SK-N-SH (cell line): ENCODE measurements around the gene CACNA1D. TPM values are rescaled to one million over a fixed set of nuclear protein-coding genes. Genes with fewer than 3 reads are reported as not detected.

Source experiments
- CTCF ChIA-PET: fragments of 300-600, 350-600 bp; formaldehyde crosslinking; extraction: SDS; loops from one replicate; lab custom pipeline; 2021; lab: Yijun Ruan, JAX
- POLR2A ChIA-PET: fragments of 350-600 bp; sonication (Branson Sonifier 250); formaldehyde crosslinking; extraction: SDS; loops from one replicate; lab custom pipeline; 2020; ENCODE audit warnings: antibody characterized with exemption, inconsistent platforms; lab: Yijun Ruan, JAX
- DNase-seq: peaks from one replicate; pipeline ENCODE4 v3.0.0; 2012
- H2AFZ ChIP-seq: fragments of 200-600 bp; sonication (generic); 2 replicates; pipeline ENCODE4 v1.8.1; 2016; ENCODE audit warnings: antibody characterized with exemption, mild to moderate bottlenecking, low read depth
- H3F3A ChIP-seq: fragments of 200-600 bp; sonication (generic); replicated peaks from 2 replicates; pipeline ENCODE3; 2016; ENCODE audit warnings: antibody characterized with exemption, mild to moderate bottlenecking; ENCODE audit not compliant: insufficient read depth
- H3K27ac ChIP-seq, 2 experiments: fragments of 200-500 bp in 1 of 2; fragments of 200-600 bp in 1 of 2; sonication (Bioruptor generic) in 1 of 2; sonication (generic), shearing (Covaris generic) in 1 of 2; 2 replicates each; pipeline versions ENCODE4 v1.5.1 to v1.6.1; 2014 to 2016; ENCODE audit warnings: low read depth in 2 of 2, inconsistent platforms in 1 of 2, low read length in 1 of 2, mild to moderate bottlenecking in 1 of 2, mixed read lengths in 1 of 2
- H3K27me3 ChIP-seq: fragments of 200-600 bp; sonication (generic), shearing (Covaris generic); 2 replicates; pipeline ENCODE4 v1.6.1; 2016; ENCODE audit warnings: mixed run types; ENCODE audit not compliant: insufficient read depth
- H3K36me3 ChIP-seq, 2 experiments: fragments of 200-500 bp in 1 of 2; fragments of 200-600 bp in 1 of 2; sonication (Bioruptor generic) in 1 of 2; sonication (generic) in 1 of 2; replicated peaks in 1 of 2; 2 replicates each; pipeline versions ENCODE3 to v1.5.1; 2014 to 2016; ENCODE audit warnings: low read length in 1 of 2, mild to moderate bottlenecking in 1 of 2; ENCODE audit not compliant: insufficient read depth in 2 of 2, control insufficient read depth in 1 of 2
- H3K4me1 ChIP-seq, 2 experiments: fragments of 200-500 bp in 1 of 2; fragments of 200-600 bp in 1 of 2; sonication (Bioruptor generic) in 1 of 2; sonication (generic), shearing (Covaris generic) in 1 of 2; 2 replicates each; pipeline versions ENCODE4 v1.5.1 to v1.6.1; 2014 to 2016; ENCODE audit warnings: low read depth in 1 of 2, low read length in 1 of 2, mixed run types in 1 of 2; ENCODE audit not compliant: insufficient read depth in 2 of 2, control insufficient read depth in 1 of 2
- H3K4me2 ChIP-seq: fragments of 200-600 bp; sonication (generic), shearing (Covaris generic); 2 replicates; pipeline ENCODE4 v1.6.1; 2017; ENCODE audit warnings: mixed run types
- H3K4me3 ChIP-seq, 2 experiments: fragments of 200-500 bp in 1 of 2; fragments of 200-600 bp in 1 of 2; sonication (Bioruptor generic) in 1 of 2; sonication (generic), shearing (Covaris generic) in 1 of 2; 2 replicates each; pipeline versions ENCODE4 v1.5.1 to v1.8.1; 2014 to 2016; ENCODE audit warnings: low read depth in 2 of 2, inconsistent platforms in 1 of 2, low read length in 1 of 2, mild to moderate bottlenecking in 1 of 2, mixed read lengths in 1 of 2, moderate library complexity in 1 of 2
- H3K79me2 ChIP-seq: fragments of 200-600 bp; sonication (generic); 2 replicates; pipeline ENCODE4 v1.8.1; 2017; ENCODE audit warnings: mild to moderate bottlenecking; ENCODE audit not compliant: insufficient read depth
- H3K9ac ChIP-seq: fragments of 200-600 bp; sonication (generic); 2 replicates; pipeline ENCODE4 v1.6.1; 2017; ENCODE audit warnings: mixed run types
- H3K9me2 ChIP-seq: fragments of 200-600 bp; sonication (generic); 2 replicates; pipeline ENCODE4 v1.6.1; 2017; ENCODE audit warnings: mixed run types
- H3K9me3 ChIP-seq: fragments of 200-600 bp; sonication (generic); 2 replicates; pipeline ENCODE4 v1.6.1; 2017; ENCODE audit warnings: mixed run types, mild to moderate bottlenecking, moderate library complexity
- H4K20me1 ChIP-seq: fragments of 200-600 bp; sonication (generic); 2 replicates; pipeline ENCODE4 v1.6.1; 2017; ENCODE audit warnings: mild to moderate bottlenecking, mixed run types; ENCODE audit not compliant: insufficient read depth
- CHD2 ChIP-seq: fragments of 150-350 bp; IDR thresholded peaks from 2 replicates; pipeline ENCODE4 v1.6.1; 2018; ENCODE audit warnings: low read length; ENCODE audit not compliant: partially characterized antibody
- ELF1 ChIP-seq: IDR thresholded peaks from 2 replicates; pipeline ENCODE4 v1.4.0; 2012
- EZH2phosphoT487 ChIP-seq: fragments of 200-600 bp; sonication (generic); IDR thresholded peaks from 2 replicates; pipeline ENCODE4 v1.6.1; 2017; ENCODE audit warnings: low read depth, mixed run types, mild to moderate bottlenecking, antibody characterized with exemption, moderate library complexity, borderline replicate concordance
- FOXM1 ChIP-seq: IDR thresholded peaks from 2 replicates; pipeline ENCODE4 v1.4.0; 2012; ENCODE audit warnings: low read depth, mild to moderate bottlenecking
- IRF3 ChIP-seq: fragments of 150-350 bp; IDR thresholded peaks from 2 replicates; pipeline ENCODE4 v1.6.1; 2016; ENCODE audit warnings: mild to moderate bottlenecking, low read depth, low read length
- JUND ChIP-seq: IDR thresholded peaks from 2 replicates; pipeline ENCODE4 v1.4.0; 2012
- MAX ChIP-seq: IDR thresholded peaks from 2 replicates; pipeline ENCODE4 v1.4.0; 2012; ENCODE audit warnings: low read depth
- MEF2A ChIP-seq: IDR thresholded peaks from 2 replicates; pipeline ENCODE4 v1.4.0; 2012; ENCODE audit warnings: low read depth, borderline replicate concordance
- NRF1 ChIP-seq: IDR thresholded peaks from 2 replicates; pipeline ENCODE4 v1.6.1; 2012; ENCODE audit warnings: low read depth, mild to moderate bottlenecking, low read length
- POLR2AphosphoS5 ChIP-seq: IDR thresholded peaks from 2 replicates; pipeline ENCODE4 v1.6.1; 2012; ENCODE audit warnings: low read depth, low read length
- RAD21 ChIP-seq: IDR thresholded peaks from 2 replicates; pipeline ENCODE4 v1.6.1; 2012; ENCODE audit warnings: mild to moderate bottlenecking, low read length
- RCOR1 ChIP-seq: fragments of 150-350 bp; IDR thresholded peaks from 2 replicates; pipeline ENCODE4 v1.6.1; 2017; ENCODE audit warnings: antibody characterized with exemption, low read length
- RXRA ChIP-seq: IDR thresholded peaks from 2 replicates; pipeline ENCODE4 v1.4.0; 2012; ENCODE audit warnings: low read depth, mild to moderate bottlenecking, borderline replicate concordance
- SMC3 ChIP-seq: IDR thresholded peaks from 2 replicates; pipeline ENCODE4 v1.6.1; 2012; ENCODE audit warnings: low read depth, low read length, improper control_type of control experiment
- TEAD4 ChIP-seq: IDR thresholded peaks from 2 replicates; pipeline ENCODE4 v1.4.0; 2012; ENCODE audit warnings: mild to moderate bottlenecking, borderline replicate concordance; ENCODE audit not compliant: insufficient read depth
- USF1 ChIP-seq: IDR thresholded peaks from 2 replicates; pipeline ENCODE4 v1.4.0; 2012; ENCODE audit warnings: low read depth, borderline replicate concordance
- ZBTB33 ChIP-seq: IDR thresholded peaks from 2 replicates; pipeline ENCODE4 v1.4.0; 2012; ENCODE audit warnings: low read depth, borderline replicate concordance
- WGBS: methylation state at CpG from one replicate; pipeline ENCODE4 v1.1.6; 2017; ENCODE audit warnings: low lambda C conversion rate; 5-methylcytosine and 5-hydroxymethylcytosine counted together
- polyA plus RNA-seq, 3 experiments: library from polyadenylated mRNA; depleted of rRNA; stranded (reverse); fragments of >200 nt; gene quantifications; 2 replicates each; pipeline ENCODE4 v1.2.3, GENCODE V29; 2012

CACNA1D gene
- polyA plus RNA-seq, 1 of the 3 experiments (the other 2 are of a cell fraction), result 0.12 TPM

- no peaks in the 10 kb centered on the region for H4K20me1 ChIP-seq
- no peak overlapping the region for H3K9ac ChIP-seq
- H3K4me1 ChIP-seq, result peaks cover 0 to 29% of the 10 kb centered on the region in 2 experiments; a peak in 1 of 4 replicates
- H3K36me3 ChIP-seq, result no peaks in the 10 kb centered on the region
- H3K4me2 ChIP-seq, result peak overlapping the region; percentile 66; the same call in 1 of the 2 replicates
- no peaks in the 10 kb centered on the region for H3K9me3 ChIP-seq
- H3K27me3 ChIP-seq, result peaks cover 43% of the 10 kb centered on the region
- 42% methylated on average over 47 of the region's 57 CpGs for WGBS
- H2AFZ ChIP-seq, result no peak overlapping the region
- no peaks in the 10 kb centered on the region for H3K9me2 ChIP-seq
- H3K79me2 ChIP-seq, result no peaks in the 10 kb centered on the region
- H3K27ac ChIP-seq, result no peak overlapping the region; a peak in 1 of 4 replicates
- ChIA-PET POLR2A (interaction anchor here (1.0 kb wide), 1 partner anchor 162 kb away, joined by 3 read pairs; no protein-coding TSS in a partner anchor), CTCF (interaction anchor here (1.5 kb wide), 1 partner anchor 18 kb away, joined by 4 read pairs; no protein-coding TSS in a partner anchor)
- TF ChIP-seq ELF1, result no peak
- TF ChIP-seq CHD2, result no peak
- peak overlapping the region in 1 of 2 experiments; percentile 49; a peak in 1 of 4 replicates for H3K4me3 ChIP-seq
- peak; percentile 65 for DNase-seq
- peaks cover 3% of the 10 kb centered on the region for H3F3A ChIP-seq
Observed at GRCh38 chr3:53495520-53496391, 1.3 kb downstream of the CACNA1D start.

- DNase-seq, result no peak
- 85% methylated on average over 2 of the region's 2 CpGs for WGBS
- H2AFZ ChIP-seq, result no peak overlapping the region
- H4K20me1 ChIP-seq, result no peaks in the 10 kb centered on the region
- H3K9me2 ChIP-seq, result no peaks in the 10 kb centered on the region
- ChIA-PET CTCF (no interaction called here), POLR2A (interaction anchor here (1.0 kb wide), 1 partner anchor 162 kb away, joined by 3 read pairs; no protein-coding TSS in a partner anchor)
- no peak for TF ChIP-seq MEF2A
- no peak for TF ChIP-seq RCOR1
- TF ChIP-seq RXRA, result no peak
- TF ChIP-seq JUND, result no peak
- TF ChIP-seq RAD21, result no peak
- no peak overlapping the region for H3K4me2 ChIP-seq
- no peaks in the 10 kb centered on the region for H3K36me3 ChIP-seq
- H3K4me1 ChIP-seq, result peaks cover 0 to 35% of the 10 kb centered on the region in 2 experiments; a peak in 1 of 4 replicates
- no peaks in the 10 kb centered on the region for H3K79me2 ChIP-seq
- peaks cover 3% of the 10 kb centered on the region for H3F3A ChIP-seq
- peaks cover 43% of the 10 kb centered on the region for H3K27me3 ChIP-seq
- no peak overlapping the region for H3K9ac ChIP-seq
- no peaks in the 10 kb centered on the region for H3K9me3 ChIP-seq
- H3K27ac ChIP-seq, result no peak overlapping the region; a peak in 1 of 4 replicates
- no peak overlapping the region for H3K4me3 ChIP-seq
Observed at GRCh38 chr3:53496392-53496670, 1.9 kb downstream of the CACNA1D start.

- TF ChIP-seq USF1, result no peak
- TF ChIP-seq EZH2phosphoT487, result no peak
- no peak for TF ChIP-seq MEF2A
- no peak for TF ChIP-seq POLR2AphosphoS5
- no peak for TF ChIP-seq ZBTB33
- TF ChIP-seq RXRA, result no peak
- TF ChIP-seq IRF3, result no peak
- no peak for TF ChIP-seq CHD2
- TF ChIP-seq ELF1, result no peak
- TF ChIP-seq SMC3, result no peak
- no peak for TF ChIP-seq MAX
- TF ChIP-seq TEAD4, result no peak
- no peak for TF ChIP-seq NRF1
- no peak for TF ChIP-seq FOXM1
- H3K27me3 ChIP-seq, result peaks cover 43% of the 10 kb centered on the region
- DNase-seq, result no peak
- no peak overlapping the region for H3K4me2 ChIP-seq
- CTCF ChIA-PET, result no interaction called here
- no peaks in the 10 kb centered on the region for H4K20me1 ChIP-seq
- H3K79me2 ChIP-seq, result no peaks in the 10 kb centered on the region
- H3K27ac ChIP-seq, result no peak overlapping the region
- peaks cover 3% of the 10 kb centered on the region for H3F3A ChIP-seq
- no peaks in the 10 kb centered on the region for H3K9me2 ChIP-seq
- no peaks in the 10 kb centered on the region for H3K36me3 ChIP-seq
- POLR2A ChIA-PET, result no interaction called here
- WGBS, result 79% methylated on average over 5 of the region's 5 CpGs
- no peaks in the 10 kb centered on the region for H3K9me3 ChIP-seq
- H3K4me3 ChIP-seq, result no peak overlapping the region
- H3K4me1 ChIP-seq, result peaks cover 0 to 35% of the 10 kb centered on the region in 2 experiments; a peak in 1 of 4 replicates
- H3K9ac ChIP-seq, result no peak overlapping the region
- no peak overlapping the region for H2AFZ ChIP-seq
Observed at GRCh38 chr3:53496984-53497383, 2.6 kb downstream of the CACNA1D start.
